GM19438 (cell line): Measurements from ENCODE around the gene SLAMF8.

ENCODE experiments used
- ATAC-seq: cut with Tn5 transposase; IDR thresholded peaks from one replicate; pipeline ENCODE4 v1.9.1; 2021; ENCODE audit warnings: low read depth; ENCODE audit not compliant: unreplicated experiment

SLAMF8 gene

DNA sequence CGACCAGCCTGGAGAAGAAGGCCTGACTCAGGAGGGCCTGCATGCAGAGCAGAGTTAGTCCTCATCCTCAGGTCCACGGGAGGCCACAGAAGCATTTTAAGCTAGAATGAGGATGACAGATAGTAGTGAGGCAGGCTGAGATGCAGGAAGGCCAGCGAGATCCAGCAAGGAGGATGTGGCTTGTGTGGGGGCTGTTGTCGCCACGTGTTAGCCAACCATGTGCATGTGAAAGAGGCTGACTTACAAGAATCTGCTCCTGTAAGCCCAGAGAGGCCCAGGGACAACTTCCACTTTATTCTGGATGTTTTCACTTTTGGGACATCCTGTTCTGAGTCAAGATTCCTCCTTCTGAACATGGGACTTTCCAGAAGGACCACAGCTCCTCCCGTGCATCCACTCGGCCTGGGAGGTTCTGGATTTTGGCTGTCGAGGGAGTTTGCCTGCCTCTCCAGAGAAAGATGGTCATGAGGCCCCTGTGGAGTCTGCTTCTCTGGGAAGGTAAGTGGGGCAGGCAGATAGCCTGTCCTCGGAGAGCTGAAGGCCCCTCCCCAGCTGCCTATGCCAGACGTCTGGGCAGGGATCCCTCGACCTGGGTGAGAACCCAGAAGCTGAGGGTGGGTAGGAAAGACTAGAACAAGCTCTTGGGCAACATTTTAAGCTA is at the start of gene SLAMF8:
SLAMF8 (plus strand) TSS at position 433 of the 661 bp plus-strand sequence; CDS start at position 459, 26 bp downstream.
- no peak for ATAC-seq

DNA sequence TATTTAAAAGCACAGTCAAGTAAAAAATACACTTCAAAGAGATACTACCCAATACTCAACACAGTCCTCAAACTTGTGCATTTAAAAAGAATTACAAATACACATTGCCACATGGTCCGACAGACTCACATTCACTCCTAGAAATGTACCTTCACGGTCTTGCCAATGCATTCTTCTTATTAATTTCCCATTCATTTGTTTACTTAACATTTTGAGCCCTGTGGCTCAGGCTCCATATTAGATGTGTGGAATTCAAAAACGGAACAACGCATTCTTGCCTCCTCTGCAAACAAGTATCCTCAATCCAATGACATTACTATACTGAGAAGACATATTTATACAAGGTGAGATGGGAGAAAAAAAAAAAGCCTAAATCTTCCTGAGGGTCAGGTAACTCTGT is 48.4 kb upstream of the SLAMF8 start:
- no peak for ATAC-seq

DNA sequence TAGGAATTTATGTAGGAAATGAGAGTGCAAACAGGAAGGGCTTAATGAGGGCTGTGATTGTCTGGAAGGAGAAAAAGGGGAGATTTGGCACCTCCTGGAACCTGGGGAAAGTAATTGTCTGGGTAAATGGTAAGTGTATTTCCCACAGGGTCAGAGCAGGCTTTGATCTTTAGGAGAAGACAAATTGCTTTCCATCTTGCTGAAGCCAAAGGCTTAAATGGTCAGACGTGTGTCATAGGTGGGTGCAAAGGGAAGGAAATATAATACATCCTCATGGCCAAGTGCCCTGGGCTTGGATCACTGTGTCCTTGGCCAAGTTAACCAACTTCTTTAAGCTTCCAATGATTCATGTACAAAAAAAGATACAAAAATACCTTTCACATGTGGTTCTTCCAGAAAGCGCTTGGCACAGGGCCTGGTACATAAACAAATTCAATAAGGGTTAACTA is 47.2 kb upstream of the SLAMF8 start:
- ATAC-seq, result no peak

DNA sequence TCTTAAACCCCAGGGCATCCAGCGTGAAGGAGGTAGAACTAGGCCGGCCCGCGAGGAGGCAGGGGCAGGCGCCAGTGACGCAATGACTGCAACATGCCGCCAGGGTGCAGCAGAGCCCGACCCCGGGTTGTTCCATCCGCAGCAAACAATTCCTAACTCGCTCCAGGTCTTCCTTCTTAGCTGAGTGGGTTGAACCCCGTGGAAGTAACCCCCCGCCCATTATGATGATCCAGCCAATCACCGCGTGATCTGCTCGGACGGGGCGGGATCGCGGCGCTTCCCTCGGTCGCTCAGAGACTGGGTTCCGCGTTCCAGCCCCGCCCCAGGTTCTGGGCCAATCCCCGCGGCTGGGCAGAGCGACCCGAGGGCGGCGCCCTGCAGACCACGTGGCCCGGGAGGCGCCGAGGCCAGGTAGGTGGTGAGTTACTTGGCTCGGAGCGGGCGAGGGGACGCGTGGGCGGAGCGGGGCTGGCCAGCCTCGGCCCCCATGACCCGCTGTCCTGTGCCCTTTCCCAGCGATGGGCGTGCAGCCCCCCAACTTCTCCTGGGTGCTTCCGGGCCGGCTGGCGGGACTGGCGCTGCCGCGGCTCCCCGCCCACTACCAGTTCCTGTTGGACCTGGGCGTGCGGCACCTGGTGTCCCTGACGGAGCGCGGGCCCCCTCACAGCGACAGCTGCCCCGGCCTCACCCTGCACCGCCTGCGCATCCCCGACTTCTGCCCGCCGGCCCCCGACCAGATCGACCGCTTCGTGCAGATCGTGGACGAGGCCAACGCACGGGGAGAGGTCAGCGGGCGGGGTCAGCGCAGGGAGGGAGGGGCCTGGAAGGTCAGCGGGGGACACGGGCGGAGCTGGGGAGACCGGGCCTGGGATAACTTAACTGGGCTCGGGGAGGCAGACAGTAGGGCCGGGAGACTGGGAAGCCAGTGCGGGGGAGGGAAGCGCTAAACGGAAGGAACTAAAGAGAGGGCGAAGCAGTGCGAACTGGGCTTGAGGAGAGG is 45.8 kb upstream of the SLAMF8 start, which contains the start of gene DUSP23:
DUSP23 (plus strand) TSS at position 380 of the 1,000 bp plus-strand sequence; CDS start at position 519, 139 bp downstream.
- peak; percentile 98 for ATAC-seq

DNA sequence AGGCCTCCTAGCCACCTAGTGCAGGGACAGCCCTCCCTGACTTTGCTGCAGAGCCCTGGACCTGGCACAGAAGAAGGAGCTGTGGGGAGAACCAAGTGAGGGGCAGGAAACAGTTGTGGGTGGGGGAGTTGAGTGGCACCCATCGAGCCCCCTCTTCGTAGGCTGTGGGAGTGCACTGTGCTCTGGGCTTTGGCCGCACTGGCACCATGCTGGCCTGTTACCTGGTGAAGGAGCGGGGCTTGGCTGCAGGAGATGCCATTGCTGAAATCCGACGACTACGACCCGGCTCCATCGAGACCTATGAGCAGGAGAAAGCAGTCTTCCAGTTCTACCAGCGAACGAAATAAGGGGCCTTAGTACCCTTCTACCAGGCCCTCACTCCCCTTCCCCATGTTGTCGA is 44.7 kb upstream of the SLAMF8 start:
- no peak for ATAC-seq

DNA sequence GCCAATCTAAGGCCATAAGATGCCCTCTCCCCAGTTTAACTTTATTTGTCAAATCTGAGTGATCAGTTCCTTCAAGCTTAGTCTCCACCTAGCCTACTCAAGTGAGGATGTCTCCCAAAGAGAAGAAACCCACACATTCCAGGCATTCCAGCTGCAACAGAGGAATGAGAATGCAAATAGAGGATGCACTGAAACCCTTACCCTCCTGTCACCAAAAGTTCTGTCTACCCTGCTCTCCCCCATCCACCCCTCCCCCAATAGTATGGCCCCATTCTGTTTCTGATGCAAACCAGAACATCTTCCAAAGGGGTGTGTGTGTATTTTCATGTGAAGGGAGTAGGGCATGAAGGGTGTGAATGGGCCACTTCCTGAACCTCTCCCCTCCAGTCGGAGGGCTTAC is 42.9 kb upstream of the SLAMF8 start:
- no peak for ATAC-seq

DNA sequence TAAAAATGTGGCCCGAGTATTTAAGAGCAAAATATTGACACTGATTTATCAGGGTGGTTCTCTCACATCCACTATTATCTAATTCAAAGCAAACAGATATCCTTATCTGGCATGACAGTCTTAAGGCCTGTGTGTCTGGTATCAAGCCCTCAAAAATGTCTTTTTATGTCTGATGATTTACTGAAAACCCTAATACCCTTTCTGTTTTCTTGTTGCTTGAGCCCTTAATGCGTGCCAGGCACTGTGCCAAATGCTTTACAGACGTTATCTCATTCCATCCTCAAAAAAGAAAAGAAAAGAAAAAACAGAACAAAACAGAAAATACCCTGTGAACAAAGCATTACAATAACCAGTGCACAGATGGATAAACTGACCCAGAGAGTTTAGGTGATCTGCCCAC is 40.2 kb upstream of the SLAMF8 start:
- ATAC-seq, result no peak

DNA sequence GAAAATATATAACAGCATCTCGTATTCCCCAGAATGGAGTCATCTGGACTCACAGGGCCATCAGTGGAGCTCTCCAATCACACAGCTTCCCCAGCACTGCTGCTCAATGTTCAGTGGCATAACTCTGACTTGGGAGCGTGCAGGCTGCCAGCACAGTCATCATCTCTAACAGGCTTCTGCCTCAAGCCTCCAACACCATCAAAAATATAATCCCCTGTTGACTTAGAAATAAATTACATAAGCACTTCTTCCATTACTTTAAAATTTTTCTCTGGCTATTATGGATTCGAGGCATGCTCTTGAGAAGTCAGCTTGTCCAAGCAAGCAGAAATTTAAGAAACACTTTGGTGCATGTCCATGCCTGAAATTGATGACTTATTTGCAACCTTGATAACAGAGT is 39.7 kb upstream of the SLAMF8 start:
- no peak for ATAC-seq

DNA sequence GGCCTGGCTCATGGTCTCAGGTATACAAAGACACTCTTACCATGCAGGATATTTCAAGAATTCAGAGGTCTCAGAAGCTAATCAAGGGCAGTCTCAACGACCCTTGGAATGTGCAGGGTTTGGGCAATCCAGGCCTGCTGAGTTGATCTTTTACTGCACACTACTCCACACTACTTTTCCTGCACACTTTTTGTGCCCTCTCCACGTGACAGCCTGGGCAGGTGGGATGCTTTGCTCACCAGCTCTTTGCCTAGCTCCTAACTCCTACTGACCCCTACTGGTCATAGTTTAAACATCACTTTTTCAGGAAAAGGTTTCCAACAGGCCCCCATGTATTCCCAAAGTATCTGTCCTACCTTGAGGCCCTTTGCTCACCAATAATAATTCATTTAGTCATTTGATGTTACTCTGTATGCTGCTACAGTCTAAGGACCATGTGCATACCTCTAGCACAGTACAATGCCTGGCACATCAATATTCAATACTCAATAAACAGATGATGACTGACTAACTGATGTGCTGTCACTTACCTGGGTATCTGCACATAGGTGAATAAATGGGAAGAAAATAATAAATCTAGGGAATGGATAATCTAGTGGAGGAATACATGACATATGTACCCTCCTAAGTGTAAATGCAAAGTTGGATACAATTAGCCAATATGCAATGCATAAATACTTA is 36.3 kb upstream of the SLAMF8 start:
- no peak for ATAC-seq

DNA sequence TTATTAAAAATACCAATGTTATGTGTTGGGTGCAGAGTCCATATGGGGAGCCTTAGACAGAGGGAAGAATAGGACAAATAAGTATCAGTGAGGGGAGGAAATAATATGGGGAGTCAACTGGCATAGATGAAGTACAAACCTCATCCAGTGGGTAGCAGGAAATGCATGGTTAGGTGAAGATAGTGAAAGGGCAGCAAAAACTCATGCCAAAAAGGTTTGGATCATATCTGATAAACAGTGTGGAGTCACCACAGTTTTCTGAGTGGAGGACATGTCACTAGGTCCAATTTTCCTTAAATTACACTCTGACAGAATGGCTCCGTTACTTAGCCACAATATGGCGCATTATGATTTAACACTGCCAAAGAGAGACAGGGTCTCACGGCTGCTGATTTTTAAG is 35.6 kb upstream of the SLAMF8 start:
- ATAC-seq, result no peak

DNA sequence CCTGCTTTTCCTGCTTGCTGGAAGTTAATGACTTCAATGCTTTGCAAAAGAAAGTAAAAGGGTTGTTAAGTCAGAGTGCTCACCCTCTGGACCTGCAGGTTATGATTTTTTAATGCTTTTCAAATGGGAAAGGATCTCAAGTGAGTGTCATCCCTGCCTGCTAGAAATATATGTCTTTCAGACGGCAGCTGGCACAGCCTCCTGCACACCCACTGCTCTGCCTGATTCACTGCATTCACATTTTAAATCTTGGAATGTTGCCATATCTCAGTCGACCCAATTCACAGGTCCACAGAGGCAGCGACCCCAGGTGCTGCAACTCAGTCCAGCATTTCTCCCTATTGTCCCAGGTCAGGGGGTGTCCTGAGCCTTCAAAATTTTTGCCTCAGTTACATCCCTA is 35.2 kb upstream of the SLAMF8 start:
- ATAC-seq, result no peak

DNA sequence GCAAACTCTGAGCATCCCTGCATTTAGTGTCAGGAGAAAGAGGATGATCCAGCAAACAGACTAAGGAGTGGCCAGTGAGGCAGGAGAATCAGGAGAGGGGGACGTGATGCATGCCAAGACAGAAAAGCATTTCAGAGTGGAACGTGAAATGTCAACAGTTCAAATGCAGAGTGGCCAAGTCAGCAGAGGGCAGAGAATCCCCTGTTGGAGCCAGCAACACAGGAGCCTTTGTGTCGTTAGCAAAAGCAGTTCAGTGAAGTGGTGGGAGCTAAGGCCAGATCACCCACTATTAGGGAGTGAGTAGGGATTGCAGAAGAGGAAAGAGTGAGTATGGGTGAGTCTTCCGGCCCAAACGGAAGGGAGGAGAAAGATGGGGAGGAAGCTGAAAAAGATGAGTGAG is 31.1 kb upstream of the SLAMF8 start:
- ATAC-seq, result no peak

DNA sequence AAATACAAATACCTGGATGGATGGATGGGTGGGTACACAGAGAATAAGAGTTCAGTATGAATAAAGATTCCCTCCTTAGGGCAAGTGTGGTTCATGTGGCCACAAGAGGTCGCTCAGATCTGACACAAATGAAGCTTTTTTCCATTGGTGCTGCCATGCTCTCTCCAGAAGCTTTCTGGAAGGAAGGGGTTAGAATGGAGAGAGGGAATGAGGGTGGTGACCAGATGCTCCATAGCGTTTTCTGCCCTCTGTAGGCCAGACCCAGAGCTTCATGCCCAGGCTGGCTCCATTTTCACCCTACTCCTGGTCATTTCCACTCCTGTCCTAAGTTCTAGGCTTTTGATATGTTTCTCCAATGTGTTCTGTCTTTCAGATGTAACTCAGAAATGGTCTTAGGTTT is 27.8 kb upstream of the SLAMF8 start:
- ATAC-seq, result no peak

DNA sequence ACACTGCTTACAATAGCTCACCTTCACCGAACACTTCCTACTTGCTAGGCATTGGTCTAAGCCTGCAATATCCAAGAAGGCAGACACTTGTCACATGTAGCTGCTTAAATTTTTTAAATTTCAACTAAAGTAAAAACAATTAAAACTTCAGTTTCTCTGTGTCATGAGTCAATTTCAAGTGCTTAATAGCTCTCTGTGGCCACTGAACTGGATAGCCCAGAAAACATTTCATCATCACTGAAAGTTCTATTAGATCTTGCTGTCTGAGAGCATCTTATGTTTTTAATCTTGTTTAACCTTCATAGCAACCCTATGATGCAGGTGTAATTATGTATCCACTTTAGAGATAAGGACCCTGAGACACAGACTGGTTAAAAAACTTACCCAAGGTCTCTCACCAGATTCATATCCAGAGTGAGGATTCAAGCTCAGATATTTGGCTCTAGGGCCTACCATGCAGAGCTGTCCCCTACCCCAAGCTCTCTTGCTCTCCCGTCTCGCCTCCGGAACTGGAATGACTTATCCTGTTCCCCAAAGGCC is 27.2 kb upstream of the SLAMF8 start:
- ATAC-seq, result no peak

DNA sequence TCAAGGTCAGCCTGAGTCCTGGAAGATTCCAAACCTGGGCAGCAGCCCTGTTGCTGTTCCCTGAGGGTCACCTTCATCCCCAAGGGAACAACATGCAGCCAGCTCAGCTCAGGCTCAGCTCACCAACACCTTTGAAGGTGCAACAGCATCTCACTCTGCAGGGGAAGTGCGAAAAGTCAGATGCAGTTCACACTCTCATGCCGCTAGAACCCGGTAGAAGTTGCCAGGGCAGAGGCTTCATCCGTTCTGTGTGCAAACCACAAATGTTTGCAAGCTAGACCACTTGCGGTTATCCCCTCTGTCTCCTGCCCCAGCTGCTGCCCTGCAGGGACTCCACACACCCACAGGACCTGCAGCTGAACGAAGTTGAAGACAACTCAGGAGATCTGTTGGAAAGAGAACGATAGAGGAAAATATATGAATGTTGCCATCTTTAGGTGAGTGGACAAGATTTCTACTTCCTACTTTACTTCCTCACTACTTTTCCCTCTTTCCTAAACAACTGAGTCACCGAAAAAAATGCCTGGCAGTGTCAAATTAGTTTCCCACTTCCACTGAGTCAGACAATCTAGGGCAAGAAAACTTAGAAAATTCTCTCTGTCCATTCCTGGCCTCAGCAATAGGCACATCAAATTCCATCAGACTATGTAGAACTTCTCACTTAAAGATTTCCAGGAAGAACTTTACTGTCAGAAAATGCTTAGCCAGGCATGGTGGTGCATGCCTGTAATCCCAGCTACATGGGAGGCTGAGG is 26.3 kb upstream of the SLAMF8 start:
- no peak for ATAC-seq

DNA sequence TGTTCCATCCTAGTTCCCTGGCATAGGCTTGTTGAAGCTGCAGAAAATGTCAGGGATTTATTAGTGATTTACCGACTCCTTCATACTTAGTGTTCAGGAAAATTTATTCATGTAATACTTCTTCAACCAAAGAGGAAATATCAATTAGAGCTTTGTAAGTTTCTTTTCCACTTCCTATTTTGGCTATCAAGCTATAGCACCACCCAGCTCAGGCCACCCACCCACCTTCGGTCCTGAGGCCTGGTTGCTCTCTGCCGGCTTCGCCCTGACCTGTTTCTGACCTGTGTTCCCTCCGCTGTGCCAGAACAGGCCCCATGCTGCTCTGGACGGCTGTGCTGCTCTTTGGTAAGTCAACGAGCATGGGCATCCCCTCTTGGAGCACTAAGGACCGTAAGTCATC is 24.6 kb upstream of the SLAMF8 start, which contains the start of gene FCRL6:
FCRL6 (plus strand) TSS at position 250 of the 400 bp plus-strand sequence; CDS start at position 315, 65 bp downstream.
- no peak for ATAC-seq

DNA sequence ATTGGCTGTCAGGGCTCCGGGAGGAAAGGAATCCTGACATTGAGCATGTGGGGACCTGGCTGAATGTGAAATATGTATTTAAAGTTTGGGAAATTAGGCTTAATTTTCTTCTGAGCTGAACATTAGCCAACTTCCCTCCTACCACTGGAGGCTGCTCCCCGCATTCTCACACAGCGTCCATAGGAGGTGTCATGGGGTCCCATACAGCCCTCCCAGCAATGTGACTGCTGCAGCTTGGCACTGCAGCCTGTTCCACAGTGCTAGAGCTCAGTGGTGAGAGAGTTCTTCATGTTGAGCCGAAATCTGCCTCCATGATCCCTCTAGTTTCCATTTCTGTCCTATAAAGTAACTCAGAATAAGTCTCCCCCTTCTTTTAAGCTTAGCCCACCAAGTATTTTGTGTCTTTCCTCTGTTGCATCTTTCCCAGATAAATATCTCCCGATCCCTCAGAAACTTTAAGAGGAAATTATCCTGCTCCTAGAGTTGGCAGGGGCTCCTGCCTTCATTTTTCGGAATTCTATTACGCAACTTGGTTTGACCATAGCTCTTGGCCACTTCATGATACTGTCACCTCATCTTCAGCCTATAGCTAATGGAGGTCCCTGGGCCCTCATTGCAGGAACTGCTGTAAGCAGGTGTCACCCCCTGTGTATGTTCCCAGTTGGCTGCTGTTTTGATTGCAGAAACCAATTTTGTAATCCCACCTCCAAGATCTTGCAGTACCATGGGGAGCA is 22.6 kb upstream of the SLAMF8 start:
- no peak for ATAC-seq

DNA sequence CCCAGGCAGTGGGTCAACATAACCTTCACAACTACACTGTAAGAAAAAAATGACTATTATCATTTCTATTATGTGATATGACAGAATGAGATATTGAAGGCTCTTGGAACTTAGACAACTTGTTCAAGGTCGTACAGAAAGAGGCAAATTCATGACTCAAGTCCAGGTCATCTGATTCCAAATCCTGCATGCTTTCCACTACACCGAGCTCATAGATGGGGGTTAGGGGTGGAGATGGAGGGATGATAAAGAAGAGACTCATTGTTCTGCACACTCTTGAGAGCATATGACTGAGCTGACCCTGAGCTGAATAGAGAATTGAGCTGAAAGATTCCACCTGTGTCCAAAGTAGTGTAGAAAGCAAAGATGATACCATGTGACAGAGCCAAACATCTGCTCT is 21.7 kb upstream of the SLAMF8 start:
- no peak for ATAC-seq

DNA sequence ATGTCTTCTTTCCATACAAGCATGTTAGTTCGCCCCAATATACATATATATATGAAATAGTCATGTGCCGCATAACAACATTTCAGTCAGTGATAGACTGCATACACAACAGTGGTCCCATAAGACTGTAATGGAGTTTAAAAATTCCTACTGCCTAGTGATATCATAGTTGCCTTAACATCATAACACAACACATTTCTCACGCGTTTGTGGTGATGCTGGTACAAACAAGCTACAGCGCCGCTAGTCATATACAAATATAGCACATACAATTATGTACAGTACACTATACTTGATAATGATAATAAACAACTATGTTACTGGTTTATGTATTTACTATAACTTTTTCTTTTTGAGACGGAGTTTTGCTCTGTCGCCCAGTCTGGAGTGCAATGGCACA is 10.7 kb upstream of the SLAMF8 start:
- no peak for ATAC-seq
